ENCODE results near the gene AXIN1. TPM values are rescaled to one million over a fixed set of nuclear protein-coding genes. Genes with fewer than 3 reads are reported as not detected.

Gene AXIN1
- total and polyA plus RNA-seq, 9 of the 15 experiments (the other 6 are each of a cell fraction or from before 2014, with no cell fraction given), result 0.42 to 58.0 (median 25.9) TPM

DNA sequence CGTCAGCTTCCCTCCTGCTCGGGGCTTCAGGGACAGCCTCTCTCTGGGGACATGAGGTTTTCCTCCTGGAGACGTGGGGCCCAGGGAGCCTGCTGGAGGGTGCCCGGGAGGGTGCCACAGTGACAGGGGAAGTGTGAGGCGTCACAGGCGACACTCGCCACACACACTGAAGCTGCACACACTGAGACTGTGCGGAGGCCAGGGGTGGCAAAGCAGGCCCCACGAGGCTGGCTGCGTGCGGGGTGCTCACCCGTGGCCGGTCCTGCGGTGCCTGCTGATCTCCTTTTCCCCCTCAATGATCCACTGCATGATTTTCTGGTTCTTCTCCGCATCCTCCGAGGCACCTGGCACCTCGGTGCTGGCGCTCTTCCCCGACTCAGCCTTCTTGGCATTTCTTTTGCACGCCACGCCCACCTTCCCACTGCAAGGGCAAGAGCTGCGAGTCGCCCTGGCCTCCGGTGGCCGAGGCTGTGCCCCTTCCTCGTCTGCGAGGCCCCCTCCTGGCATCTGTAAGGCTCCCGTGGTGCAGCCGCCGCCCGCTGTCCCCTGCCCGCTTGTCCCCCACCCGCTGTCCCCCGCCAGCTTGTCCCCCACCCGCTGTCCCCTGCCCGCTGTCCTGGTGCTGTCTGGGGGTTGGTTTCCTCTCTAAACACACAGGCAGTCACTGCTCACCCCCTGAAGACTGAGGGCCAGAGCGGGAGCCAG, 55.6 kb downstream of the AXIN1 start:
- no peak for ATAC-seq
- in situ Hi-C loops (cut with MboI), result no loop called here
- Histone ChIP-seq H3K4me2 (ENCODE audit: insufficient read depth, low read length) (no peak overlapping the region), H3K27me3 (ENCODE audit: control insufficient read depth in 2 of 2, insufficient read depth in 2 of 2, low read length in 2 of 2) (no peaks in the 10 kb centered on the region), H3K79me2 (ENCODE audit: control insufficient read depth, insufficient read depth, low read length) (peaks cover 2% of the 10 kb centered on the region; the same call in 1 of the 3 replicates), H3K36me3 (ENCODE audit: control insufficient read depth, insufficient read depth, low read length) (peaks cover 51% of the 10 kb centered on the region; the same call in 1 of the 3 replicates), H2AFZ (ENCODE audit: low read depth, low read length) (no peak overlapping the region), H3K27ac (ENCODE audit: extremely low read depth, low read depth, low read length) (no peak overlapping the region), H4K20me1 (replicated peaks; ENCODE audit: control insufficient read depth, insufficient read depth, low read length) (no peaks in the 10 kb centered on the region), H3K4me3 (no peak overlapping the region), H3K9me1 (ENCODE audit: control insufficient read depth, insufficient read depth, low read length) (no peaks in the 10 kb centered on the region), H3K4me1 (replicated peaks in 1 of 2; ENCODE audit: control insufficient read depth in 2 of 2, insufficient read depth in 2 of 2, low read length in 2 of 2) (peaks cover 0 to 5% of the 10 kb centered on the region in 2 experiments; a peak in 2 of 5 replicates), H3K9me3 (replicated peaks; ENCODE audit: control insufficient read depth, insufficient read depth, low read depth, low read length) (no peaks in the 10 kb centered on the region), H3K9ac (ENCODE audit: insufficient read depth in 1 of 2, low read depth in 2 of 2, low read length in 2 of 2) (no peak overlapping the region; a peak in 1 of 4 replicates)
- no peak for TF ChIP-seq TAF15 (IDR thresholded peaks at IDR 0.05; ENCODE audit: low read depth, low read length)
- TF ChIP-seq HIVEP1 (CRISPR knock-in tag; IDR thresholded peaks at IDR 0.05), result no peak
- no peak for TF ChIP-seq LEF1 (IDR thresholded peaks at IDR 0.05)
- peak; percentile 11 for TF ChIP-seq RBM22 (IDR thresholded peaks at IDR 0.05; ENCODE audit: low read depth, low read length, poor library complexity, severe bottlenecking)
- TF ChIP-seq, protein P1, sequence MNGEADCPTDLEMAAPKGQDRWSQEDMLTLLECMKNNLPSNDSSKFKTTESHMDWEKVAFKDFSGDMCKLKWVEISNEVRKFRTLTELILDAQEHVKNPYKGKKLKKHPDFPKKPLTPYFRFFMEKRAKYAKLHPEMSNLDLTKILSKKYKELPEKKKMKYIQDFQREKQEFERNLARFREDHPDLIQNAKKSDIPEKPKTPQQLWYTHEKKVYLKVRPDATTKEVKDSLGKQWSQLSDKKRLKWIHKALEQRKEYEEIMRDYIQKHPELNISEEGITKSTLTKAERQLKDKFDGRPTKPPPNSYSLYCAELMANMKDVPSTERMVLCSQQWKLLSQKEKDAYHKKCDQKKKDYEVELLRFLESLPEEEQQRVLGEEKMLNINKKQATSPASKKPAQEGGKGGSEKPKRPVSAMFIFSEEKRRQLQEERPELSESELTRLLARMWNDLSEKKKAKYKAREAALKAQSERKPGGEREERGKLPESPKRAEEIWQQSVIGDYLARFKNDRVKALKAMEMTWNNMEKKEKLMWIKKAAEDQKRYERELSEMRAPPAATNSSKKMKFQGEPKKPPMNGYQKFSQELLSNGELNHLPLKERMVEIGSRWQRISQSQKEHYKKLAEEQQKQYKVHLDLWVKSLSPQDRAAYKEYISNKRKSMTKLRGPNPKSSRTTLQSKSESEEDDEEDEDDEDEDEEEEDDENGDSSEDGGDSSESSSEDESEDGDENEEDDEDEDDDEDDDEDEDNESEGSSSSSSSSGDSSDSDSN (IDR thresholded peaks at IDR 0.05; ENCODE audit: borderline replicate concordance in 1 of 2, low read depth in 2 of 2, low read length in 2 of 2), result no peak
- ChIA-PET POLR2A (interaction anchor here (0.6 kb wide), 2 partner anchors 79 to 331 kb away, joined by 3 to 4 read pairs; no protein-coding TSS in a partner anchor), CTCF (ENCODE audit: low intra/inter-chr PET ratio) (no interaction called here)
- 97% methylated on average over 13 of the region's 37 CpGs for WGBS (ENCODE audit: insufficient coverage, low coverage, missing lambda C conversion rate)
- BruUV-seq (replicated peaks), result no TSS peak
- DNase-seq (ENCODE audit: extremely low read depth in 1 of 4, low spot score in 3 of 4), result no peak
- no peak for FAIRE-seq
- intact Hi-C loops (cut with micrococcal nuclease), result no loop called here

Measured in K562 (cell line).